Measurements from ENCODE around the gene PLK5.
"Not testable (repeated sequence)": the region's sequence is repeated elsewhere in the genome, so short reads cannot be mapped to it uniquely, and the experiment has no call there.

PLK5 gene

GRCh38 chr19:1491114-1491848, 32.6 kb upstream of the PLK5 start, which contains the start of gene REEP6:
TSS of gene REEP6 (plus strand) at chr19:1491181. CDS start at chr19:1491270, 89 bp downstream.
- DNase-seq = no peak

DNA sequence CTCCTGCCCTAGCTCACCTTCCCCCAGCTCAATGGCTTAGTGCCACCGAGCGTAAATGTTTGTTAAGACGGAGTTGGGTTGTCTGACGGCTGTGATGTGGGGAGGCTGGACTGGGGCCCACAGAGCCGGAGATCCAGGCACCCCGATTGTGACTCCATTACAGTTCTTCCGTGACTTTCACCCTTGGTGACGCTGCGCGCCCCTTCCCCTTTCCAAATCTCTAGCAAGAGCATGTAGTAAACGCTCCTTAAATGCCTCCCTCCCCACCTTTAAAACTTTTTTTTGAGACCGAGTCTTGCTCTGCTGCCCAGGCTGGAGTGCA, 32.1 kb upstream of the PLK5 start:
- DNase-seq = no peak

DNA sequence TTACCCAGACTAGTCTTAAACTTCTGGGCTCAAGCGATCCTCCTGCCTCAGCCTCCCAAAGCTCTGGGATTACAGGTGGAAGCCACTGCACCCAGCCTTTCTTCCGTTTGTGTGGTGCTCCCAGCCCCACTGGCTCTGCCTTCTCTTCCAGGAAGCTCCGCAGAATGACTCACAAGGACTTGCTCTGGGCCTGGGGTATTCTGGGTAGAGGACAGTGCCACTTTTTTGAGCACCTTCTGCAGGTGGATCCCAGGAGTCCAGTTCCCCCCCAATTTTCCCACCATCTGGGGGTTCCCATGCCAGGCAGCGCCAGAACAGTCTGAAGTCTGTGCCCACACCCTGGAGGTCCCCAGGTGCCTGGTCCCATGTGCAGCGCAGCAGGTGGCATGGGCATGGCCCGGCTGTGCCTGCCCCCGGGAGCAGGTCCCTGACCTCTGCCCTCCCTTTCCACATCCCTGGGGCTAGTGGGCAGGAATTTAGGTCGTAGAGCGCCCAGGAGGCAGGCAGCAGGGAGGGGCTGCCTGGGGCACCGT, 31.3 kb upstream of the PLK5 start:
- no peak for DNase-seq

DNA sequence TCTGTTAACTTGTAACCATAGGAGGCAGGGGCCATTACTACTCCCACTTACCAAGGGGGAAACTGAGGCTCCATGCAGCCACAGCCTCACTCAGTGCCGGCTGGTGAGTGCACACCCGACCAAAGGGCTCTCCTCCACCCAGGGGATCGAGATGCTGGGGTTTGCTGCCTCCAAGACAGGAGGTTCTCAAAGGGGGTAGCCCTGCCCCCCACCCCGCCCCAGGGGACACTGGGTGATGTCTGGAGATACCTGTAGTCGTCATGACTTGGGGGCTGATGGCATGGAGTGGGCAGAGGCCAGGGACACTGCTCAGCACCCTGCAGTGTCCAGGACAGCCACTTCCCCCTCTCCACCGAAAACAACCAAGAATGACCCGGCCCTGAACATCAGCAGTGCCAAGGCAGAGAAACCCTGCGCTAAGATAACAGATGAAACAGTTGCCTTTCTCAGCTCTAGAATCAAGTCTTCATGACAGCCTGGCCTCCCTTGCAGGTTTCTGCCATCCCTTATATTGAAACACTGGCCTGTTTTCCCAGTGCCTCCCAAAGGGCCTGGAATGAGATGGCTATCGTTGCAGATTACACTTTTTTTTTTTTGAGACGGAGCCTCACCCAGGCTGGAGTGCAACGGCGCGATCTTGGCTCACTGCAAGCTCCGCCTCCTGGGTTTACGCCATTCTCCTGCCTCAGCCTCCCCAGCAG, 29.6 kb upstream of the PLK5 start:
- no peak for DNase-seq

DNA sequence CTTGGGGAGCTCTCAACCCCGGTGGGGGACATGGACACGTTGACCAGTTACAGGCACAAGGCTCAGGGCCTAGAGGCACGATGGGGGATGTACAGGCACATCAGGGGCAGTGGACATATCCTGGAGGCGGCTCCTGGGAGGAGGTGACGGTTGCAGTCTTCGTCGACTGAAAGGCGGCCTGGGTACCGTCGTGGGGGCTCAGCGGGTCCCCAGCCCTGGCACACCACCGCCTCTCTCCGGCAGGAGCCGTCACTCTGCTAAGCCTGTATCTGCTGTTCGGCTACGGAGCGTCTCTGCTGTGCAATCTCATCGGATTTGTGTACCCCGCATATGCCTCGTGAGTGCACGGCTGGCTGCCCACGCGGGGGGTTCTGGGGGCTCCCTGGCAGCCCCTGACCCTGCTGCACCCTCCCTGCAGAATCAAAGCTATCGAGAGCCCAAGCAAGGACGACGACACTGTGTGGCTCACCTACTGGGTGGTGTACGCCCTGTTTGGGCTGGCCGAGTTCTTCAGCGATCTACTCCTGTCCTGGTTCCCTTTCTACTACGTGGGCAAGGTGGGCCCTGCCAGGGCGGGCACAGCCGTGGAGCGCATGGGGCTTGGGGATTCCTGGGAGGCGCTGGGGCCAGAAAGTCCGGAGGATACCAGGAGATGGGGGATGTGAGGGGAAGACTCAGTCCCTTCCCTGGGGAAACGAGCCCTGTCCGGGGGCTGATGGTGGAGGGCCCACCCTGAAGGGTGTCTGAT, 28.7 kb upstream of the PLK5 start:
- DNase-seq = no peak

DNA sequence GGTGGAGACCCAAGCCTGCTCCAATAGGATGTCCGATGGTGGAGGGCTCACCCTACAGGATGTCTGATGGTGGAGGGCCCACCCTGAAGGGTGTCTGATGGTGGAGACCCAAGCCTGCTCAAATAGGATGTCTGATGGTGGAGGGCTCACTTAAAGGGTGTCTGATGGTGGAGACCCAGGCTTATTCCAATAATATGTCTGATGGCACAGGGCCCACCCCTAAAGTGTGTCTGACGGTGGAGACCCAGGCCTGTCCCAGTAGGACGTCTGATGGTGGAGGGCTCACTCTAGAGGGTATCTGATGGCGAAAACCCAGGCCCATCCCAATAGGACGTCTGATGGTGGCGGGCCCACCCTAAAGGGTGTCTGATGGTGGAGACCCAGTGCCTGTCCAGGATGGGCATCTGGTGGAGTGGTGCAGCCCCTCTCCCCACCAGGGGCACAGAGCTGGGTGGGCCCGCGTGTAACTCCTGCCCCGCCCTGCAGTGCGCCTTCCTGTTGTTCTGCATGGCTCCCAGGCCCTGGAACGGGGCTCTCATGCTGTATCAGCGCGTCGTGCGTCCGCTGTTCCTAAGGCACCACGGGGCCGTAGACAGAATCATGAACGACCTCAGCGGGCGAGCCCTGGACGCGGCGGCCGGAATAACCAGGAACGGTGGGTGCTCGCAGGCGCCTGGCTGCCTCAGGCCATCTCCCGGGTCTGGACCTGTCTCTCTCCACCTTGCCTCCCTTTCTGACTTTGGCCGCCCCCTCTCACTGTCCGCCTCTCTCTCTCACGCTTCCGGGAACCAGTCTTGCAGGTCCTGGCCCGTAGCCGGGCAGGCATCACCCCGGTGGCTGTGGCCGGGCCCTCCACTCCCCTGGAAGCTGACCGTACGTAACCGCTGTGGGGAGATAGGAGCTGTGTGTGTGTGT, 27.8 kb upstream of the PLK5 start:
- DNase-seq = no peak

GRCh38 chr19:1496714-1497577, 26.9 kb upstream of the PLK5 start:
- DNase-seq = no peak

DNA sequence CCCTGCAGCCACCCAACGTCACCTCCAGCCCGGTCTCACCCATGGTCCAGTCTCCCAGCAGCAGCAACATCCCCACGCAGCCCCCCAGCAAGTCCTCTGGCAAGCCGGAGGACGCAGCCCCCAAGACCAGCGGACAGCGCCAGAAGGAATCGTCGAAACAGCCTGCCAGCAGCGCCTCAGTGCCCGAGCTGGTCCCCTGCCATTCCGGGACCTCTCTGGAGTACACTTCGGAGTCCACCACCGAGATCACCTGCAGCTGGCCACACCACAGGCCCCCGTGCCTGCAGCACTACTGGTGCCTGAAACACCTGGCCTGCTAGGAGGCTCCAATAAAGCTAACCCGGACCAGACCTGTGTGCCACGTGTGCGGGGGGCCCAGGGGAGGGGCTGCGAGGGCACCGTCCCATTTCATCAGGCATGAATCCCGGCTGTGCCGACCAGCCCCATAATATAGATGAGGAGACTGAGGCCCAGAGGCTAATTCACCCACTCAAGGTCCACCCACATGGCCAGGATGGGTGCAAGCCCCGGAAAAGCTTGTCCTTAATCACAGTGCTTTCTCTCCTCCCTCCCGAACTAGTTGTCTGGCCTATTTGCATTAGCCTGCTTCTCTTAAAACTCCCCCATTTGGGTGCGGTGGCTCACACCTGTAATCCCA, 26.2 kb upstream of the PLK5 start:
- no peak for DNase-seq

GRCh38 chr19:1499231-1499630, 24.6 kb upstream of the PLK5 start:
- DNase-seq = not testable (repeated sequence)

DNA sequence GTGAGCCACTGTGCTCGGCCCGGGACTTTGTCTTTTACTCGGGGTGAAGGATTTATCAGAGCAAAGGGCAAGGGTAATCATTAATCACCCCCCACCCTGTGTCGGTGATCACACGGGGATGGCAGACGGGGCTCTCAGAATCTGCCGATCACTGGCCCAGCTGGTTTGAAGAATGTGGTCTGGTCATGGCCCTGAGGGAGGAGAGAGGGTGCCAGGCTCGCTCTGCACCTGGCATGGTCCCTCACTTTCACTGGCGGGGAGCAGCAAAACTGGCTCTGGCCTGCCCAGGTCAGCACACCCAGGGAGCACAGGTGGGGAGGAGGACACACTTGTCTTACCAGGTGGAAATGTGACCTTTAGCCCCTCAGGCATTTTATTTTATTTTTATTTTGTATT, 22.7 kb upstream of the PLK5 start:
- no peak for DNase-seq

DNA sequence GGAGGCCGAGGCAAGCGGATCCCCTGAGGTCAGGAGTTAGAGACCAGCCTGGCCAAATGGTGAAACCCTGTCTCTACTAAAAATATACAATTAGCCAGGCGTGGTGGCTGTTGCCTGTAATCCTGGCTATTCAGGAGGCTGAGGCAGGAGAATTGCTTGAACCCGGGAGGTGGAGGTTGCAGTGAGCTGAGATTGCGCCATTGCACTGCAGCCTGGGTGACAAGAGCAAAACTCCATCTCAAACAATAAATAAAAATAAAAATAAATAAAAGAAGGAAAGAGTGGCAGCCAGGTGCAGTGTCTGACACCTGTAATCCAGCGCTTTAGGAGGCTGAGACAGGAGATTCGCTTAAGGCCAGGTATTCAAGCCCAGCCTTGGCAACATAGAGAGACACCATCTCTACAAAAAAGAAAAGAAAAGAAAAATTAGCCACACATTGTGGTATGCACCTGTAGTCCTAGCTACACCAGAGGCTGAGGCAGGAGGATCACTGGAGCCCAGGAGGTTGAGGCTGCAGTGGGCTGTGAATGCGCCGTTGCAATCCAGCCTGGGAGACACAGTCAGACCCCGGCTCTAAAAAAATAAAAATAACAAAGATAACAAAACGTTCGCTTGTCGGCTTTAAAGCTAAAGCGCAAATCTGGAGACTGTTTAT, 21.3 kb upstream of the PLK5 start:
- DNase-seq = no peak

DNA sequence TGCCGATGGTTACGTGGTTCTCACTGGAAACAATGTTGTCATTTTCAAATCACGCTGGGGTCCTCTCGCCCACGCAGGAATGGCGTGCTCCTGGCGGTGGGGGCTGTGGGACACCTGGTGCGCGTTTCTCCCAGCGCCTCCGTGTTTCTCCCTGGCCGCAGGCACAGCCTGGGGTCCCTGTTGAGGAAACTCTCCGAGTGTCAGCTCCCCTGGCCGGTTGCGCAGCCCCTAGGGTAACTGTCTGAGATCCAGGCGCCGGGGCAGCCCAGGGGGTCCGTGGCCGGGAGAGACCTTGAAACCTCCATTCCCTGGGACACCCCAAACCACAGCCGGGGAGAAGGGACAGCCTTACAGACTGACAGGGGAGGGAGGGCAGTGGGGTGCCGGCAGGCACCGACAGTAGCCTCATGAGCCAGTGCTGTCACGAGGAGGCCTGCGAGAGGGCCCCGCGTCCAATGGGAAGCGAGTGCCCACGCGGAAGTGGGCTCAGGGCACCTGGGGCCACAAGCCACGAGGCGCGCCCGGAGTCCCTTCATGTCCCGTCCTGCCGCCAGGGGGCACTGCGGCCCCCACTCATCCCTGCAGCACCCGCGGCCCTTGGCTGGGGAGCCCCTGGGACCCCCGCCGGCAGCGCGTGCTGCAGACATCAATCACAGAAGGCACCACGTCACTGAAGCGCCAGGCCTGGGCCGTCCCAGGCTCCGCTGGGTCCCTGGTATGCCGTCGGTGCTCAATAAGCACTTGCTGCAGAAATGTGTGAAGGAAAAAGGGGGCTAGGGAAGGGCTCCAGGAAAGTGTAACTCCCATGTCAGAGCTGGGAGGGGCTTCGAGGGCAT, 20.6 kb upstream of the PLK5 start:
- DNase-seq = peak; percentile 27 to 64

DNA sequence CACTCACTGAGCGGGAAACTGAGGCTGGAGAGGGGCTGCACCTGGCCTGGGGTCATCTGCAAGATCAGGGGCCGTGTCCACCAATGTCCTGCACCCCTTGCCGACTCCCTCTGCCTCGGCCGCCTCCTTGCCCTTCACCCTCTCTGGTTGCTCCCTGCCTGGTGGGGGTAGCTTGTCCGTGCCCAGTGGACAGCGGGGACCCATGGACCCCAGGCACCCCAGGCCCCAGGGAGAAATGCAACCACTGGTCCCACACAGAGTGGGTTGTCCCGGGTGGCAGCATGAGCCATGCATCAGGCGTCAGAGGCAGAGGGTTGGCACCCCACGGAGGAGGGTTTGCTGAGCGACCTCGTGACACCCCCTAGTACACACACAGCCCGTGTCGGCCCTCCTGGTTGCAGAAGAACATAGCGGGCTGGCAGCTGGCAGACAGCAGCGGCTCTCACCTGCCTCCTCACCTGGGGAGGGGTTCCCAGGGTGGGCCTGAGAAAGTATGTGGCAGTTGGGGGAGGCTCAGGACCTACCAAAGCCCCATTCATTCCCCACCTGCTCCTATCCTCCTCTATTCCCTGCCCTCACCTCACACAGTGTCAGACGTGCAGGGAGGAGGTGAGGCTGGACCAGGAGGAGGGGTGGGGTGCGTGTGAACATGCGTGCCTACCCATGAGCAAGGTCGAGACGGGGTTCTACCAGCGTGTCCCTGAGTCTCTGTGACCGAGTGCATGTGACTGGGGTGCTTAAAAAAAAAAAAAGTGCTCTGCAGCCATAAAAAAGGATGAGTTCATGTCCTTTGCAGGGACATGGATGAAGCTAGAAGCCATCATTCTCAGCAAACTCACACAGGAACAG, 19.7 kb upstream of the PLK5 start:
- no peak for DNase-seq

- no peak for DNase-seq
Measured at GRCh38 chr19:1505012-1505411, 18.9 kb upstream of the PLK5 start.

DNA sequence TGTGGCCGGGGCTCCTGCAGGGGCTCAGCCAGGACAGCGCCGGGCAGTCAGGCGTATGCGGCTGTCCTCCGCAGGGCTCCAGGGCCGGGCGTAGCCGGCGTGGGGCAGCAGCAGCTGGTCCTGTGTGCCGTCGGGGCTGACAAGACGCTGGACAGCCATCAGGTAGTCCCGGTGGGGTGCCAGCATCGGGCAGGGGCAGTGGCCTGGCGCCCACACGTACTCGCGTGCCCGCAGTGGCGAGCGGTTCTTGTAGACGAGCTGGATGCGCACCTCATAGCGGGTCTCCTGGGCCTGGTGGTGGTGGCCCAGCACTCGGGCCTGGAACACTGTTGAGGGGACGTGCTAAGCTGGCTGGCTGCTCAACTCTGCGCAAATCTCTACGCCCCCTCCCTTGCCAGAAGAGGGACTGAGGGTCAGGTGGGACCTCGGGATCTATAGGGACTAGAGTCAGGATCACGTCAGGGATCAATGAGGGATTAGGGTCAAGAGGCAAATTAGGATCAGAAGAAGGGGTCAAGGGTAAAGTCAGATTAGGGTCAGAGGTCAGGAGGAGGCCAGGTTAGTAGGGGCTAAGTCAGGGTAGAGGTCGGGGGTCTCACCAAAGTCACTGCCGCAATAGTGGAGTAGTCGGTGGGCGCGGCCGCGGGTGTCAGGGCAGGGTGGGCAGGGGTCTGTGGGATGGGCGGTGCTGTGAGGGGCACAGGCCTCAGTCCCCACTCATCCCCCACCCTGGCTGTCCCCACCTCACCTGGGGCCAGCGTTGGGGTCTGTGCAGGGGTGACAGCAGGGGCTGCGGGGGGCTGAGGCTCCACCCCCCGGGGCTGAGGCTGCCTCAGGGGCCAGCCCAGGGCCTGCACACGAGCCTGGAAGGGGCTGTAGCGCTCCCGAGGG, 17.6 kb upstream of the PLK5 start:
- DNase-seq = no peak

- DNase-seq = no peak
Measured at GRCh38 chr19:1507192-1507660, 16.7 kb upstream of the PLK5 start.

DNA sequence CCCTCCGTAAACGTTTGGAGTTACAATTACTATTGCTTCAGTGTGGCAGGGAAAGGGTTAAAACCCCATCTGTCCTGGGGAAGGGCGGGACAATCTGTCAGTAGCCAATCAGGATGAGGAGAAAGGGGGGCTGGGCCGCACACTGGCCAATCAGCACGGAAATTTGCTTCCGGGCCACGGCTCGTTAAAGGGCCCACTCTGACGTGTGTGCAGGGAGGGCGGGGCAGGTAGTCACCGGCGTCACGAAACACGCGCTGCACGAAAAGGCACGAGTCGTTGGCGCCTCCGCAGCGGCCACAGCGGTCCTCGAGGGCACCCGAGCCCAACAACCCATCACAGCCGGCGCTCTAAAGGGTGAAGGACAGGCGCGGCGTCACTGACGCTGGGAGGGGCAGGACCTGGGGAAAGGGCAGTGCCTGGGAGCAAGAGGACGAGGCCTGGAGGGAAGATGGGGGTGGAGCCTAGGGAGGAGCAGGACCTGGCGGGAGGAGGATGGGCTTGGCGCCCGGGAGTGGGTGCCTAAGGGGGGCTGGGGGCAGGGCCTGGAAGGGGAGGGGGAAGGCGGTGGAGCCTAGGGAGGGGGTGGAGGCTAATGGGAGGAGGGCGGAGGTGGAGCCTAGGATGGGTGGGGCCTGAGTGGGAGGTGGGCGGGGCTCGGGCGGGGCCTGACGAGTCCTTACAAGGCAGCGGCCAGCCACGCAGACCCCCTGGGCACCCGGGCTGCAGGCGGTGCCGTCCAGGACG, 15.9 kb upstream of the PLK5 start:
- DNase-seq = peak; percentile 98 to 99

Data from NCI-H446 (cell line).